Left ventricle myocardium inferior (tissue), 1 donor: ENCODE data around the gene STXBP5L. TPM values are rescaled to one million over a fixed set of nuclear protein-coding genes. Genes with fewer than 3 reads are reported as not detected.

Experiments used
- DNase-seq: peaks from one replicate; pipeline ENCODE4 v3.0.0-alpha.2; 2020
- H3K27ac ChIP-seq: fragments of 200-600 bp; replicated peaks from 2 replicates; pipeline ENCODE4 v1.8.0; 2021
- H3K27me3 ChIP-seq: fragments of 200-600 bp; 2 replicates; pipeline ENCODE4 v1.8.0; 2021; ENCODE audit warnings: low read depth
- H3K36me3 ChIP-seq: fragments of 200-600 bp; 2 replicates; pipeline ENCODE4 v1.8.0; 2021
- H3K4me1 ChIP-seq: fragments of 200-600 bp; 2 replicates; pipeline ENCODE4 v1.8.0; 2021
- H3K4me3 ChIP-seq: fragments of 200-600 bp; 2 replicates; pipeline ENCODE4 v1.8.0; 2021; ENCODE audit warnings: mild to moderate bottlenecking, moderate library complexity
- H3K9me3 ChIP-seq: fragments of 200-600 bp; replicated peaks from 2 replicates; pipeline ENCODE4 v1.8.0; 2021
- CTCF ChIP-seq: fragments of 200-600 bp; IDR thresholded peaks from 2 replicates; pipeline ENCODE4 v1.8.0; 2021; ENCODE audit warnings: antibody characterized with exemption, mild to moderate bottlenecking, borderline replicate concordance
- intact Hi-C: fragments of 100-400 bp; cut with micrococcal nuclease; formaldehyde crosslinking; loops from one replicate; pipeline ENCODE4 v1.11.0; 2022
- total RNA-seq: library from RNA; stranded (reverse); fragmentation: NEBNext Ultra II Directional; extraction: Animal tissue kit (Norgen Biotek cat#: 25700); gene quantifications from one replicate; pipeline ENCODE4 v1.2.1, GENCODE V29; 2021
- donor health status: DM: no; HTN: yes; CAD: no; lungs with severe emphysema.

STXBP5L gene
- total RNA-seq, 1 donor from 2014 or later, result not detected

GRCh38 chr3:120956143-120956542 lies 48.1 kb downstream of the STXBP5L start:
- no peak for DNase-seq
- Histone ChIP-seq H3K27ac (no peak overlapping the region), H3K27me3 (no peaks in the 10 kb centered on the region), H3K4me1 (no peaks in the 10 kb centered on the region), H3K36me3 (no peaks in the 10 kb centered on the region), H3K4me3 (no peak overlapping the region), H3K9me3 (peaks cover 30% of the 10 kb centered on the region)
- no peak for TF ChIP-seq CTCF
- intact Hi-C loops, result no loop called here

- no peaks in the 10 kb centered on the region for H3K4me1 ChIP-seq
- no peak overlapping the region for H3K27ac ChIP-seq
- no peaks in the 10 kb centered on the region for H3K27me3 ChIP-seq
- H3K36me3 ChIP-seq, result no peaks in the 10 kb centered on the region
- no peak overlapping the region for H3K4me3 ChIP-seq
- TF ChIP-seq CTCF, result no peak
- intact Hi-C loops, result no loop called here
- H3K9me3 ChIP-seq, result peaks cover 30% of the 10 kb centered on the region
- DNase-seq, result no peak
Measured at GRCh38 chr3:120982608-120983320, 74.8 kb downstream of the STXBP5L start.

DNA sequence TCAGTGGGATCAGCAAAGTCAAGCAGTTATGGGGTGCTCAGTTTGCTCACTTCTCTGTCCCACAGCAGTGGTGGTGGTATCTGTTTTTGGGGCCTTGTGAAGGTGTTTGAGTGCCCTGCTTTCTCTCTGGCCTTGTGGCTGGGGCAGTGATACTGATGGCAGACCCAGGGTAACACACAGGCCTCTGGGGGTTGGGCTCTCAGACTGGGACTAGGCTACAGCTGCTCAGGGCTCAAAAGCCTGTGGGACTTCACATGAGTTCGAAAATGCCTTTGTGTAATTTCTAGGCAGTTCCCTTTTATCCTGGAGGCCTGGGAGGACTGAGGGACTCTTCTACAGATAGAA lies 75.3 kb downstream of the STXBP5L start:
- intact Hi-C loops, result no loop called here
- TF ChIP-seq CTCF, result no peak
- no peak for DNase-seq
- peaks cover 30% of the 10 kb centered on the region for H3K9me3 ChIP-seq
- H3K27ac ChIP-seq, result no peak overlapping the region
- H3K36me3 ChIP-seq, result no peaks in the 10 kb centered on the region
- no peak overlapping the region for H3K4me3 ChIP-seq
- H3K27me3 ChIP-seq, result no peaks in the 10 kb centered on the region
- no peaks in the 10 kb centered on the region for H3K4me1 ChIP-seq

DNA sequence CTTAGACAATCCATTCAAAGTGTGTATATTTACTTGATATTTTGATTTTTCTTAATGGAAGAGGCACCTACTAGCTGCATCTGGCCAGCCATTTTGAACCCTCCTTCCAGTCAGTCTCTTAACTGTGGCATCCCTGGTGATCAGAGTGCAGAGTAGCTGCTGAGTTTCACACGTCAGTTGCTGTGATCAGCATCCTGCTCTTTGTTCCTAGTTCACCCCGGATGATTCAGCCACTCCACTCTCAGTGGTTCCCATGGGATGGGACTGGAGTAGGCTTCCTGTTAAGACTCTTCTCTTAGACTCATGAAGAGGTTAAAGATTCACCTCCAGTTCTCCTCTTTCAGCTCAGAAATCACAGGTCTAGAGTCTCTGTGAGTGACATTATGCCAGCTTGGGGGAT lies 75.8 kb downstream of the STXBP5L start:
- H3K4me1 ChIP-seq, result no peaks in the 10 kb centered on the region
- H3K36me3 ChIP-seq, result no peaks in the 10 kb centered on the region
- peaks cover 31% of the 10 kb centered on the region for H3K9me3 ChIP-seq
- no peaks in the 10 kb centered on the region for H3K27me3 ChIP-seq
- H3K4me3 ChIP-seq, result no peak overlapping the region
- no peak overlapping the region for H3K27ac ChIP-seq
- intact Hi-C loops, result no loop called here
- no peak for DNase-seq
- no peak for TF ChIP-seq CTCF

DNA sequence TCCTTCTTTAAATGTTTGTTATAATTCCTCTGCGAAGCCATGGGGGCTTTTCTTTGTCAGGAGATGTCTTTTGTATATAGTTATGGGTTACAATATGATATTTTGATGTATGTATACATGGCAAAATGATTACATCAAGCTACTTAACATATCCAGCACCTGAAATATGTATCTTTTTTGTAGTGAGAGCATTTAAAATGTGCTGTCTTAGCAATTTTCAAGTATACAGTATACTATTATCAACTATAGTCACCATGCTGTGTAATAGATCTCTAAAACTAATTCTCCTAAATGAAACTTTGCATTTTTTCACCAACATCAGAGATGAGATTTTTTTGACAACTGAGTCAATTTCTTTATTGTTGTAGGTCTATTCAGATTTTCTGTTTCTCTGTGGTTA lies 77.2 kb downstream of the STXBP5L start:
- Histone ChIP-seq H3K4me3 (no peak overlapping the region), H3K27ac (no peak overlapping the region), H3K9me3 (peaks cover 29% of the 10 kb centered on the region), H3K27me3 (no peaks in the 10 kb centered on the region), H3K4me1 (no peaks in the 10 kb centered on the region), H3K36me3 (no peaks in the 10 kb centered on the region)
- intact Hi-C loops, result no loop called here
- DNase-seq, result no peak
- no peak for TF ChIP-seq CTCF
